ENCODE data around the gene TPSG1. TPM values are rescaled to one million over a fixed set of nuclear protein-coding genes. Genes with fewer than 3 reads are reported as not detected.

TPSG1 gene
- total and polyA plus RNA-seq, 7 donors, result 1.4 to 73.9 (median 40.7) TPM; not detected in 3

- WGBS, 2 donors, result 78 to 88% methylated on average over 24 of the region's 24 CpGs
- Histone ChIP-seq H3K27me3 (no peaks in the 10 kb centered on the region), H3K9me3 (no peaks in the 10 kb centered on the region), H3K27ac (no peak overlapping the region), H3K4me1 (peaks cover 0 to 8% (median 0%) of the 10 kb centered on the region in 4 donors), H3K4me3 (no peak overlapping the region), H3K36me3 (peaks cover 52 to 92% (median 83%) of the 10 kb centered on the region in 4 donors)
- intact Hi-C loops (cut with DNase I), result no loop called here
- DNase-seq, result no peak
- TF ChIP-seq POLR2AphosphoS5 (IDR thresholded peaks at IDR 0.05) (no peak), POLR2A (IDR thresholded peaks at IDR 0.05) (no peak), CTCF (IDR thresholded peaks at IDR 0.05) (no peak), EP300 (IDR thresholded peaks at IDR 0.05) (no peak)
Measured at GRCh38 chr16:1217526-1217925, 7.5 kb downstream of the TPSG1 start.

- TF ChIP-seq POLR2A (IDR thresholded peaks at IDR 0.05) (no peak), EP300 (IDR thresholded peaks at IDR 0.05) (no peak), CTCF (IDR thresholded peaks at IDR 0.05) (no peak), POLR2AphosphoS5 (IDR thresholded peaks at IDR 0.05) (no peak)
- 70 to 87% methylated on average over 32 of the region's 32 CpGs for WGBS, 2 donors
- Histone ChIP-seq H3K9me3 (no peaks in the 10 kb centered on the region), H3K27ac (no peak overlapping the region), H3K36me3 (peaks cover 59 to 99% (median 90%) of the 10 kb centered on the region in 4 donors), H3K4me1 (peaks cover 0 to 8% (median 0%) of the 10 kb centered on the region in 4 donors), H3K4me3 (no peak overlapping the region), H3K27me3 (no peaks in the 10 kb centered on the region)
- intact Hi-C loops (cut with DNase I), result no loop called here
- DNase-seq, result no peak
Measured at GRCh38 chr16:1216681-1217400, 8.2 kb downstream of the TPSG1 start.

- intact Hi-C loops (cut with DNase I), result no loop called here
- no peak for DNase-seq
- peaks cover 63 to 100% (median 95%) of the 10 kb centered on the region in 4 donors for H3K36me3 ChIP-seq
- H3K27ac ChIP-seq, result no peak overlapping the region
- H3K9me3 ChIP-seq, result no peaks in the 10 kb centered on the region
- H3K4me3 ChIP-seq, result no peak overlapping the region
- WGBS, 2 donors, result 40 to 82% methylated on average over 12 of the region's 12 CpGs
- H3K4me1 ChIP-seq, result peaks cover 0 to 8% (median 0%) of the 10 kb centered on the region in 4 donors
- no peak for TF ChIP-seq POLR2A (IDR thresholded peaks at IDR 0.05)
- no peaks in the 10 kb centered on the region for H3K27me3 ChIP-seq
Measured at GRCh38 chr16:1216296-1216619, 8.8 kb downstream of the TPSG1 start.

- no peak overlapping the region for H3K4me3 ChIP-seq
- TF ChIP-seq POLR2AphosphoS5 (IDR thresholded peaks at IDR 0.05), result no peak
- TF ChIP-seq POLR2A (IDR thresholded peaks at IDR 0.05), result no peak
- no peak for TF ChIP-seq EP300 (IDR thresholded peaks at IDR 0.05)
- no peak for TF ChIP-seq CTCF (IDR thresholded peaks at IDR 0.05)
- no peak overlapping the region for H3K27ac ChIP-seq
- no peaks in the 10 kb centered on the region for H3K9me3 ChIP-seq
- WGBS, 2 donors, result 62 to 74% methylated on average over 32 of the region's 32 CpGs
- no peak for DNase-seq
- H3K36me3 ChIP-seq, result peaks cover 68 to 100% (median 95%) of the 10 kb centered on the region in 4 donors
- no peaks in the 10 kb centered on the region for H3K27me3 ChIP-seq
- H3K4me1 ChIP-seq, result peaks cover 0 to 6% (median 0%) of the 10 kb centered on the region in 4 donors
- intact Hi-C loops (cut with DNase I), result no loop called here
Measured at GRCh38 chr16:1215574-1216295, 9.3 kb downstream of the TPSG1 start.

- peaks cover 72 to 100% (median 96%) of the 10 kb centered on the region in 4 donors for H3K36me3 ChIP-seq
- no peak overlapping the region for H3K4me3 ChIP-seq
- no peak overlapping the region for H3K27ac ChIP-seq
- H3K4me1 ChIP-seq, result no peaks in the 10 kb centered on the region
- TF ChIP-seq POLR2A (IDR thresholded peaks at IDR 0.05) (no peak), EP300 (IDR thresholded peaks at IDR 0.05) (no peak), POLR2AphosphoS5 (IDR thresholded peaks at IDR 0.05) (no peak), CTCF (IDR thresholded peaks at IDR 0.05) (no peak)
- no peak for DNase-seq
- no peaks in the 10 kb centered on the region for H3K27me3 ChIP-seq
- no peaks in the 10 kb centered on the region for H3K9me3 ChIP-seq
- intact Hi-C loops (cut with DNase I), result no loop called here
- WGBS, 2 donors, result 65 to 82% methylated on average over 16 of the region's 16 CpGs
Measured at GRCh38 chr16:1214719-1215118, 10.3 kb downstream of the TPSG1 start.
